Endothelial cell of umbilical vein (primary cell): ENCODE measurements around the gene DENND1A. TPM values are rescaled to one million over a fixed set of nuclear protein-coding genes. Genes with fewer than 3 reads are reported as not detected.

Source experiments
- BruUV-seq: library from RNA; stranded (reverse); fragments of 400-500 nt; replicated peaks from 2 replicates; lab custom pipeline; 2021; lab: Mats Ljungman, UMichigan
- CTCF ChIA-PET: fragments of 300-600, 350-600 bp; sonication (Branson Sonifier 250); formaldehyde crosslinking; loops from one replicate; lab custom pipeline; 2021; ENCODE audit warnings: antibody characterized with exemption, inconsistent platforms; lab: Charles Lee
- POLR2A ChIA-PET: fragments of 300-600, 350-600 bp; sonication (Branson Sonifier 250); formaldehyde crosslinking; loops from one replicate; lab custom pipeline; 2021; ENCODE audit warnings: antibody characterized with exemption, inconsistent platforms; lab: Charles Lee
- DNase-seq: peaks from one replicate; pipeline ENCODE4 v3.0.0-alpha.2; 2011; ENCODE audit warnings: low read depth, low spot score
- FAIRE-seq: peaks from 2 replicates; lab custom pipeline; 2011; peaks lifted over from hg19 to GRCh38; lab: Jason Lieb, UNC
- H2AFZ ChIP-seq: 2 replicates; pipeline ENCODE4 v1.6.0; 2012; ENCODE audit warnings: low read depth, low read length, control low read depth, inconsistent platforms
- H3K27ac ChIP-seq: 2 replicates; pipeline ENCODE4 v1.5.1; 2011; ENCODE audit warnings: low read depth, mild to moderate bottlenecking, control low read depth, low read length, moderate library complexity; ENCODE audit not compliant: insufficient read depth
- H3K27me3 ChIP-seq, 2 experiments: 2 replicates each; pipeline versions ENCODE4 v1.6.0 to v1.6.1; 2011; ENCODE audit warnings: low read length in 2 of 2, mixed read lengths in 1 of 2; ENCODE audit not compliant: control insufficient read depth in 2 of 2, insufficient read depth in 2 of 2
- H3K36me3 ChIP-seq, 2 experiments: 2 replicates in 1 of 2; 3 replicates in 1 of 2; pipeline ENCODE4 v1.5.1; 2011; ENCODE audit warnings: low read length in 2 of 2, mild to moderate bottlenecking in 1 of 2, moderate library complexity in 1 of 2; ENCODE audit not compliant: control insufficient read depth in 2 of 2, insufficient read depth in 2 of 2; ENCODE audit errors: extremely low read depth in 1 of 2
- H3K4me1 ChIP-seq: 3 replicates; pipeline ENCODE4 v1.5.1; 2011; ENCODE audit warnings: mild to moderate bottlenecking, low read length; ENCODE audit not compliant: control insufficient read depth, insufficient read depth; ENCODE audit errors: extremely low read depth
- H3K4me2 ChIP-seq: 2 replicates; pipeline ENCODE4 v1.6.1; 2011; ENCODE audit warnings: low read length, control low read depth, mixed read lengths; ENCODE audit not compliant: insufficient read depth
- H3K4me3 ChIP-seq, 3 experiments: fragments of 200-600 bp in 1 of 3; sonication (generic), shearing (Covaris generic) in 1 of 3; replicated peaks in 1 of 3; 2 replicates each; pipeline ENCODE4 v1.5.1; 2011 to 2016; ENCODE audit warnings: control low read depth in 3 of 3, low read length in 3 of 3, mild to moderate bottlenecking in 2 of 3, inconsistent platforms in 1 of 3, low read depth in 1 of 3, moderate library complexity in 1 of 3; ENCODE audit not compliant: insufficient read depth in 1 of 3
- H3K79me2 ChIP-seq: 2 replicates; pipeline ENCODE4 v1.6.0; 2012; ENCODE audit warnings: low read length, inconsistent platforms; ENCODE audit not compliant: control insufficient read depth, insufficient read depth
- H3K9ac ChIP-seq: replicated peaks from 2 replicates; pipeline ENCODE3; 2011; ENCODE audit warnings: low read length, control low read depth; ENCODE audit not compliant: insufficient read depth; ENCODE audit errors: extremely low read depth
- H3K9me1 ChIP-seq: replicated peaks from 3 replicates; pipeline ENCODE4 v1.6.0; 2011; ENCODE audit warnings: mild to moderate bottlenecking, low read length; ENCODE audit not compliant: control insufficient read depth, insufficient read depth; ENCODE audit errors: extremely low read depth
- H3K9me3 ChIP-seq: replicated peaks from 2 replicates; pipeline ENCODE4 v1.5.1; 2012; ENCODE audit warnings: low read length, inconsistent platforms; ENCODE audit not compliant: control insufficient read depth, insufficient read depth
- H4K20me1 ChIP-seq: replicated peaks from 2 replicates; pipeline ENCODE3; 2011; ENCODE audit warnings: mild to moderate bottlenecking, low read length; ENCODE audit not compliant: control insufficient read depth, insufficient read depth; ENCODE audit errors: extremely low read depth
- CTCF ChIP-seq, 2 donors: IDR thresholded peaks; 1 replicate in 1 of 2; 2 replicates in 1 of 2; pipeline ENCODE4 v1.5.1; 2011; ENCODE audit warnings: low read length in 2 of 2, mild to moderate bottlenecking in 2 of 2, moderate library complexity in 2 of 2, control low read depth in 1 of 2, inconsistent platforms in 1 of 2, low read depth in 1 of 2; ENCODE audit not compliant: insufficient read depth in 1 of 2; ENCODE audit errors: extremely low read depth in 1 of 2
- EZH2 ChIP-seq: IDR thresholded peaks from 2 replicates; pipeline ENCODE4 v1.6.1; 2012; ENCODE audit warnings: borderline replicate concordance, low read depth, mild to moderate bottlenecking, moderate library complexity, low read length, inconsistent platforms; ENCODE audit not compliant: severe bottlenecking
- FOS ChIP-seq: IDR thresholded peaks from 2 replicates; pipeline ENCODE4 v1.6.1; 2011; ENCODE audit warnings: mild to moderate bottlenecking, low read length, moderate library complexity, borderline replicate concordance; ENCODE audit not compliant: insufficient read depth
- GATA2 ChIP-seq: IDR thresholded peaks from 2 replicates; pipeline ENCODE4 v1.7.0; 2011; ENCODE audit warnings: low read depth, mild to moderate bottlenecking, moderate library complexity, mixed read lengths, low read length; ENCODE audit not compliant: insufficient read length, insufficient read depth
- JUN ChIP-seq: IDR thresholded peaks from 2 replicates; pipeline ENCODE4 v1.6.1; 2011; ENCODE audit warnings: borderline replicate concordance, low read depth; ENCODE audit not compliant: insufficient read length, insufficient read depth
- MYC ChIP-seq: IDR thresholded peaks from one replicate; pipeline ENCODE4 v1.6.1; 2011; ENCODE audit warnings: mild to moderate bottlenecking, low read depth, low read length
- POLR2A ChIP-seq: IDR thresholded peaks from 2 replicates; pipeline ENCODE4 v1.6.1; 2012; ENCODE audit warnings: low read depth, mild to moderate bottlenecking, control low read depth, low read length
- POLR2AphosphoS5 ChIP-seq: IDR thresholded peaks from 2 replicates; pipeline ENCODE4 v1.6.1; 2012; ENCODE audit warnings: low read depth, mild to moderate bottlenecking, control low read depth, low read length, moderate library complexity; ENCODE audit not compliant: insufficient read depth
- dilution Hi-C: fragments of 300-500 bp; cut with MboI; formaldehyde crosslinking; loops from one replicate; pipeline ENCODE4 v1.15.0; 2019; ENCODE audit warnings: low sequenced_read_pairs; ENCODE audit not compliant: extremely low pct_ligation_motif_present
- intact Hi-C: fragments of 100-400 bp; cut with micrococcal nuclease; formaldehyde crosslinking; loops from one replicate; pipeline ENCODE4 v1.10.0; 2022
- polyA plus RNA-seq, 4 experiments: library from polyadenylated mRNA; depleted of rRNA in 3 of 4; stranded (reverse) in 3 of 4; unstranded in 1 of 4; fragments of >200 nt; gene quantifications; 2 replicates each; pipeline versions ENCODE4 v1.2.1 to v1.2.3, GENCODE V29; 2011 to 2012; ENCODE audit warnings: missing spikeins in 1 of 4
- total RNA-seq: library from RNA; stranded (reverse); gene quantifications from 2 replicates; pipeline ENCODE4 v1.2.3, GENCODE V29; 2021
- TF ChIP-seq, protein P1 (sequence below): IDR thresholded peaks from 2 replicates; pipeline ENCODE4 v1.6.1; 2011; ENCODE audit not compliant: insufficient read depth, insufficient read length

Gene DENND1A
- total and polyA plus RNA-seq, 2 donors (not counting 3 experiments of a cell fraction or from before 2014, with no cell fraction given) = 18.5 to 24.5 TPM

DNA sequence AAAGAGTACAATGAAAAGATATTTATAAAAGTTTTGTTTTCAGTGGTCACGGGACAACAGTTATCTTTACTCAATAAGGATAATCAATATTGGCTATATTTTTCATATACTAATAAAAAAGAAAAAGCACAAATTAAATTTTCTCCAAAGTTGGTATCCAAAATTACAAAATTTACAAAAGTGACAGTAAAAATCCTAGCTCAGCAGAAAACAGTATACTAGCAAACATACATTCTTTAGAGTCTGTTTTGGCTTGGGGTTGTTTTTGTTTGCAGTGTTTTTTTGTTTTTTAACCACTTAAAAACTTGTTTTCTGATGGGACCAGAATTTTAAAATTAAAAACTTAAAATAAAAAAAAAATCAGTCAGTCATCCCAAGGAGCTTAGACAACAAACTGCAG lies 183.2 kb downstream of the DENND1A start:
- H3K4me3 ChIP-seq = no peak overlapping the region
- TF ChIP-seq FOS = no peak
- no peak for TF ChIP-seq POLR2A
- TF ChIP-seq, protein P1, sequence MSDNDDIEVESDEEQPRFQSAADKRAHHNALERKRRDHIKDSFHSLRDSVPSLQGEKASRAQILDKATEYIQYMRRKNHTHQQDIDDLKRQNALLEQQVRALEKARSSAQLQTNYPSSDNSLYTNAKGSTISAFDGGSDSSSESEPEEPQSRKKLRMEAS = no peak
- no peak for TF ChIP-seq GATA2
- TF ChIP-seq JUN = no peak
- TF ChIP-seq EZH2 = no peak
- no peak for TF ChIP-seq MYC
- no peak for TF ChIP-seq CTCF (IDR thresholded peaks at IDR 0.05; ENCODE audit: extremely low read depth in 1 of 2, insufficient read depth in 1 of 2, low read depth in 1 of 2, low read length in 2 of 2)
- no peak for TF ChIP-seq POLR2AphosphoS5
- dilution Hi-C loops = no loop called here
- ChIA-PET CTCF (interaction anchor here (0.7 kb wide), 1 partner anchor 11 kb away, joined by 3 read pairs; no protein-coding TSS in a partner anchor), POLR2A (no interaction called here)
- H4K20me1 ChIP-seq = no peaks in the 10 kb centered on the region
- H3K79me2 ChIP-seq = no peaks in the 10 kb centered on the region
- no peak overlapping the region for H2AFZ ChIP-seq
- no peak overlapping the region for H3K4me2 ChIP-seq
- H3K9me1 ChIP-seq = no peaks in the 10 kb centered on the region
- DNase-seq (no peak), FAIRE-seq (no peak)
- H3K9ac ChIP-seq = no peak overlapping the region
- no peaks in the 10 kb centered on the region for H3K4me1 ChIP-seq
- intact Hi-C loops = no loop called here
- no peaks in the 10 kb centered on the region for H3K9me3 ChIP-seq
- H3K27ac ChIP-seq = no peak overlapping the region
- no peaks in the 10 kb centered on the region for H3K27me3 ChIP-seq
- no TSS peak for BruUV-seq
- no peaks in the 10 kb centered on the region for H3K36me3 ChIP-seq
